SK-N-SH treated with all-trans-retinoic acid at 6 μM for 48 hours (cell line): ENCODE results near the gene PIK3R1.

Experiments
- ATAC-seq: fragments of 200-7000 bp; cut with Tn5 transposase; 3 replicates; pipeline ENCODE4 v1.9.1; 2020; ENCODE audit warnings: mild to moderate bottlenecking, moderate library complexity
- ARNTL ChIP-seq: fragments of 450-650 bp; formaldehyde crosslinking; IDR thresholded peaks from 2 replicates; pipeline ENCODE4 v1.5.0; 2020; ENCODE audit warnings: low read depth, mild to moderate bottlenecking, moderate library complexity, borderline replicate concordance
- BACH2 ChIP-seq: fragments of 250-450 bp; sonication (Bioruptor Pico); IDR thresholded peaks from 2 replicates; pipeline ENCODE4 v1.9.0; 2021; ENCODE audit warnings: mild to moderate bottlenecking, borderline replicate concordance
- CSDC2 ChIP-seq: fragments of 250-450 bp; sonication (Bioruptor Pico); IDR thresholded peaks from 2 replicates; pipeline ENCODE4 v1.5.0; 2020; ENCODE audit warnings: mild to moderate bottlenecking, moderate library complexity
- ESRRG ChIP-seq: fragments of 250-450 bp; sonication (Bioruptor Pico); IDR thresholded peaks from 2 replicates; pipeline ENCODE4 v1.6.1; 2021; ENCODE audit warnings: mild to moderate bottlenecking
- GLIS3 ChIP-seq: fragments of 250-450 bp; sonication (Bioruptor Pico); IDR thresholded peaks from 2 replicates; pipeline ENCODE4 v1.5.0; 2020; ENCODE audit warnings: mild to moderate bottlenecking, moderate library complexity
- ISL1 ChIP-seq: fragments of 250-450 bp; sonication (Bioruptor Pico); IDR thresholded peaks from 2 replicates; pipeline ENCODE4 v2.1.2; 2022; ENCODE audit warnings: mild to moderate bottlenecking, moderate library complexity
- OSR1 ChIP-seq: fragments of 250-450 bp; sonication (Bioruptor Pico); IDR thresholded peaks from 2 replicates; pipeline ENCODE4 v1.8.0; 2022; ENCODE audit warnings: moderate library complexity, mild to moderate bottlenecking, inconsistent platforms
- RARB ChIP-seq: fragments of 250-450 bp; sonication (Bioruptor Pico); IDR thresholded peaks from 2 replicates; pipeline ENCODE4 v1.8.0; 2021; ENCODE audit warnings: mild to moderate bottlenecking, moderate library complexity
- SNAI2 ChIP-seq: fragments of 250-450 bp; sonication (Bioruptor Pico); IDR thresholded peaks from 2 replicates; pipeline ENCODE4 v1.5.0; 2020; ENCODE audit warnings: mild to moderate bottlenecking, moderate library complexity
- TCF4 ChIP-seq: fragments of 250-450 bp; sonication (Bioruptor Pico); IDR thresholded peaks from 2 replicates; pipeline ENCODE4 v1.8.0; 2021; ENCODE audit warnings: mild to moderate bottlenecking, moderate library complexity, borderline replicate concordance
- ZC3H10 ChIP-seq: fragments of 250-450 bp; sonication (Bioruptor Pico); IDR thresholded peaks from 2 replicates; pipeline ENCODE4 v1.5.1; 2021; ENCODE audit warnings: mild to moderate bottlenecking, moderate library complexity
- ZFP3 ChIP-seq: fragments of 250-450 bp; sonication (Bioruptor Pico); IDR thresholded peaks from 2 replicates; pipeline ENCODE4 v1.5.0; 2020; ENCODE audit warnings: mild to moderate bottlenecking, moderate library complexity
- ZFP30 ChIP-seq: fragments of 450-650 bp; formaldehyde crosslinking; IDR thresholded peaks from 2 replicates; pipeline ENCODE4 v1.5.0; 2022; ENCODE audit warnings: mild to moderate bottlenecking, moderate library complexity
- ZNF565 ChIP-seq: fragments of 450-650 bp; formaldehyde crosslinking; conservative IDR thresholded peaks from 2 replicates; pipeline ENCODE4 v1.5.0; 2020; ENCODE audit warnings: low read depth, mild to moderate bottlenecking, moderate library complexity
- TF ChIP-seq, protein P1 (sequence below): fragments of 250-450 bp; sonication (Bioruptor Pico); IDR thresholded peaks from 2 replicates; pipeline ENCODE4 v1.5.1; 2020; ENCODE audit warnings: low read depth, mild to moderate bottlenecking, moderate library complexity
- TF ChIP-seq, protein P2 (sequence below): fragments of 250-450 bp; sonication (Bioruptor Pico); IDR thresholded peaks from 2 replicates; pipeline ENCODE4 v1.8.0; 2021; ENCODE audit warnings: low read depth, mild to moderate bottlenecking, moderate library complexity, borderline replicate concordance
- TF ChIP-seq, protein P3 (sequence below): fragments of 250-450 bp; sonication (Bioruptor Pico); IDR thresholded peaks from 2 replicates; pipeline ENCODE4 v1.5.1; 2021; ENCODE audit warnings: mild to moderate bottlenecking, moderate library complexity
- TF ChIP-seq, protein P4 (sequence below): fragments of 250-450 bp; sonication (Bioruptor Pico); IDR thresholded peaks from 2 replicates; pipeline ENCODE4 v1.8.0; 2020; ENCODE audit warnings: mild to moderate bottlenecking, moderate library complexity, borderline replicate concordance

PIK3R1 gene

DNA sequence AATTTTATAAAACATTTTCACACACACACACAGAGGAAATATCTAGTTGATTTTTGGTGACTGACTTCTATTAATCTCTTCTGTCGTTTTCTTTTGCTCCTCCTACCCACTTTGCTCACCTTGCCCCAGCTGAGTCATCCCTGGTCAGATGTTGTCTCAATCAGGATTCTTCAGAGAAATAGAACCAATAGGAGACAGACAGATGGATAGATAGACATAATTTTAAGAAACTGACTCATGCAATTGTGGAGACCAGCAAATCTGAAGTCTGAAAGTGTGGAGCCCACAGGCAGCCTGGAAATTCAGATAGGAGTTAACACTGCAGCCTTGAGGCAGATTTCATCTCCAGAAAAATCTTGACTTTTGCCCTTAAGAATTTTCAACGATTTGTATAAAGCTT, 37.0 kb upstream of the PIK3R1 start:
- ATAC-seq = peak; percentile 48
- TF ChIP-seq, protein P1, sequence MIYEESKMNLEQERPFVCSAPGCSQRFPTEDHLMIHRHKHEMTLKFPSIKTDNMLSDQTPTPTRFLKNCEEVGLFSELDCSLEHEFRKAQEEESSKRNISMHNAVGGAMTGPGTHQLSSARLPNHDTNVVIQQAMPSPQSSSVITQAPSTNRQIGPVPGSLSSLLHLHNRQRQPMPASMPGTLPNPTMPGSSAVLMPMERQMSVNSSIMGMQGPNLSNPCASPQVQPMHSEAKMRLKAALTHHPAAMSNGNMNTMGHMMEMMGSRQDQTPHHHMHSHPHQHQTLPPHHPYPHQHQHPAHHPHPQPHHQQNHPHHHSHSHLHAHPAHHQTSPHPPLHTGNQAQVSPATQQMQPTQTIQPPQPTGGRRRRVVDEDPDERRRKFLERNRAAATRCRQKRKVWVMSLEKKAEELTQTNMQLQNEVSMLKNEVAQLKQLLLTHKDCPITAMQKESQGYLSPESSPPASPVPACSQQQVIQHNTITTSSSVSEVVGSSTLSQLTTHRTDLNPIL (CRISPR knock-in tag) = no peak
- TF ChIP-seq ZFP3 (CRISPR knock-in tag) (no peak), ZFP30 (CRISPR knock-in tag) (no peak), TCF4 (CRISPR knock-in tag) (no peak), GLIS3 (CRISPR knock-in tag) (no peak), BACH2 (CRISPR knock-in tag) (no peak), SNAI2 (no peak), RARB (CRISPR knock-in tag) (no peak)

DNA sequence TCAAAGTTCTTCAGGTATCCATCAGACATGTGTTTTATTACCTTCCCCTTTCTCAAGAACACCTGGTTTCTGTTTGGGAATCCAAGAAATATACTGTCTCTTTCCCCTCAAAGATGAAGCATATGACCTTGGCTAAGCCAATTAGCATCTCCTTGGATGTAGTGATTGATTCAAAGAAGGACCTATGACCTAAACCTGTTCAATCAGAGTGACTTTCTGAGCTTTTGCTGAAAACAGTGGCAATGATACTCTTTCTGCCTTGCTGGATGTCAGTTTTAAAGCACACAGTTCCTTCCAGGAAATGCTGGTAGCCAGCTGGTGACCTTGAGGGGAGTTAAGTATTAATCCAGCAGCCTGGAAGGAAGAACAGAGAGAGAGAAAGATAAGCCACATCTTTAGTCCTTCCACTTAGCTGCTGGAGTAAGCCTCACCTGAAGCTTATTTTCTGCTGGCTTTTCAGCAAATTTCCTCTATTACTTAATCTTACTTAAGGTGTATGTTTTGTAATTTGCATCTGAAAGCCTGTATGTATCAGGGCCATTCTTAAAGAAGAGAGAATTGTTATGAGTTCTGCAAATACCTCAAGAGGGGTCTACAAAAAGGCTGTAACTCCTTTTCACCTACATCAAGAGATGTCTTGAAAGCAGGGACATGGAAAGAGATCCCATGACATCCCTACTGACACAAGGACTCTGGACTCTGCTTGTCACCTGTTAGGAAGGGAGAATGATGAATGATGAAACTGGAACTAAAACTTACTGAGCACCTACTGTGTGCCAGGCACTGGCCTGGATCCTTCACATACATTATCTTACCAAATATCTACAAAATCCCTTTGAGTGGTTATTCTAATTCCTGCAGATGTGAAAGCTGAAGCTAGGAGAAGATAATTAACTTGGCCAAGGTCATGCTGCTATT, 35.2 kb upstream of the PIK3R1 start:
- no peak for ATAC-seq
- no peak for TF ChIP-seq ARNTL
- no peak for TF ChIP-seq SNAI2
- TF ChIP-seq ESRRG (CRISPR knock-in tag) = no peak
- no peak for TF ChIP-seq ISL1 (CRISPR knock-in tag)
- TF ChIP-seq, protein P2, sequence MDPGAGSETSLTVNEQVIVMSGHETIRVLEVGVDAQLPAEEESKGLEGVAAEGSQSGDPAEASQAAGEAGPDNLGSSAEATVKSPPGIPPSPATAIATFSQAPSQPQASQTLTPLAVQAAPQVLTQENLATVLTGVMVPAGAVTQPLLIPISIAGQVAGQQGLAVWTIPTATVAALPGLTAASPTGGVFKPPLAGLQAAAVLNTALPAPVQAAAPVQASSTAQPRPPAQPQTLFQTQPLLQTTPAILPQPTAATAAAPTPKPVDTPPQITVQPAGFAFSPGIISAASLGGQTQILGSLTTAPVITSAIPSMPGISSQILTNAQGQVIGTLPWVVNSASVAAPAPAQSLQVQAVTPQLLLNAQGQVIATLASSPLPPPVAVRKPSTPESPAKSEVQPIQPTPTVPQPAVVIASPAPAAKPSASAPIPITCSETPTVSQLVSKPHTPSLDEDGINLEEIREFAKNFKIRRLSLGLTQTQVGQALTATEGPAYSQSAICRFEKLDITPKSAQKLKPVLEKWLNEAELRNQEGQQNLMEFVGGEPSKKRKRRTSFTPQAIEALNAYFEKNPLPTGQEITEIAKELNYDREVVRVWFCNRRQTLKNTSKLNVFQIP (CRISPR knock-in tag) = no peak
- TF ChIP-seq ZNF565 (CRISPR knock-in tag) = no peak
- TF ChIP-seq, protein P3, sequence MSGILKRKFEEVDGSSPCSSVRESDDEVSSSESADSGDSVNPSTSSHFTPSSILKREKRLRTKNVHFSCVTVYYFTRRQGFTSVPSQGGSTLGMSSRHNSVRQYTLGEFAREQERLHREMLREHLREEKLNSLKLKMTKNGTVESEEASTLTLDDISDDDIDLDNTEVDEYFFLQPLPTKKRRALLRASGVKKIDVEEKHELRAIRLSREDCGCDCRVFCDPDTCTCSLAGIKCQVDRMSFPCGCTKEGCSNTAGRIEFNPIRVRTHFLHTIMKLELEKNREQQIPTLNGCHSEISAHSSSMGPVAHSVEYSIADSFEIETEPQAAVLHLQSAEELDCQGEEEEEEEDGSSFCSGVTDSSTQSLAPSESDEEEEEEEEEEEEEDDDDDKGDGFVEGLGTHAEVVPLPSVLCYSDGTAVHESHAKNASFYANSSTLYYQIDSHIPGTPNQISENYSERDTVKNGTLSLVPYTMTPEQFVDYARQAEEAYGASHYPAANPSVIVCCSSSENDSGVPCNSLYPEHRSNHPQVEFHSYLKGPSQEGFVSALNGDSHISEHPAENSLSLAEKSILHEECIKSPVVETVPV (CRISPR knock-in tag) = no peak
- TF ChIP-seq CSDC2 = no peak
- TF ChIP-seq, protein P4, sequence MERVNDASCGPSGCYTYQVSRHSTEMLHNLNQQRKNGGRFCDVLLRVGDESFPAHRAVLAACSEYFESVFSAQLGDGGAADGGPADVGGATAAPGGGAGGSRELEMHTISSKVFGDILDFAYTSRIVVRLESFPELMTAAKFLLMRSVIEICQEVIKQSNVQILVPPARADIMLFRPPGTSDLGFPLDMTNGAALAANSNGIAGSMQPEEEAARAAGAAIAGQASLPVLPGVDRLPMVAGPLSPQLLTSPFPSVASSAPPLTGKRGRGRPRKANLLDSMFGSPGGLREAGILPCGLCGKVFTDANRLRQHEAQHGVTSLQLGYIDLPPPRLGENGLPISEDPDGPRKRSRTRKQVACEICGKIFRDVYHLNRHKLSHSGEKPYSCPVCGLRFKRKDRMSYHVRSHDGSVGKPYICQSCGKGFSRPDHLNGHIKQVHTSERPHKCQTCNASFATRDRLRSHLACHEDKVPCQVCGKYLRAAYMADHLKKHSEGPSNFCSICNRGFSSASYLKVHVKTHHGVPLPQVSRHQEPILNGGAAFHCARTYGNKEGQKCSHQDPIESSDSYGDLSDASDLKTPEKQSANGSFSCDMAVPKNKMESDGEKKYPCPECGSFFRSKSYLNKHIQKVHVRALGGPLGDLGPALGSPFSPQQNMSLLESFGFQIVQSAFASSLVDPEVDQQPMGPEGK (CRISPR knock-in tag) = no peak

DNA sequence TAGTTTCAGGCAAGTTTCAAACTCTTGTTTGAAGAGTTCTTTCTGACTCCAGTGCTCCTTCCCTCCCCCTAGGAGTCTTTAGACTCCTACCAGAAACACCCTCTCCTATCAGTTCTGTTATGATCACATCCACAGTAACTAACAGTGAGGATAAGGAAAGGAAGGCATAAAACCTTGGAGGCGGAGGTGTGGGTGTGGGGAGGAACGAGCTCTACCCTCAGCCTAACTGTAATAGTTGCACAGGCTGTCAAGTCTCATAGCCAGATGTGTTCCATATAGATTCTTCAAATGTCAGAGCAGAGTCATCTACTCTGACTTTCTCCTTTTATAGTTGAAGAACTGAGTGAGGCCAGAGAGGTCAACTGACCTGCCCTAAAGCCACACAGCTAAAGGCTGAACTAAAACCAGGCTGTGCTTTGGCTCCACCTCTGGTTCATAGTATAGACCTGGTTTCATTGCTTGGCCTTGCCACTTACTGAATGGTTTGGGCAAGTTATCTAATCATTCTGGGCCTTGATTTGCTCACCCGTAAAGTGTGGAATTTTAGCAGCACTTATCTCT, 34.4 kb upstream of the PIK3R1 start:
- no peak for ATAC-seq
- TF ChIP-seq SNAI2 (no peak), ZFP30 (CRISPR knock-in tag) (no peak), RARB (CRISPR knock-in tag) (no peak), OSR1 (CRISPR knock-in tag) (no peak), BACH2 (CRISPR knock-in tag) (no peak), CSDC2 (no peak), ARNTL (no peak), ZC3H10 (CRISPR knock-in tag) (no peak)
- TF ChIP-seq, protein P1 (CRISPR knock-in tag) = no peak
- TF ChIP-seq, protein P4 (CRISPR knock-in tag) = no peak
